ENCODE measurements around the gene CAV1.

GRCh38 chr7:116553168-116553964, 28.5 kb downstream of the CAV1 start:
- TF ChIP-seq CTCF (conservative IDR thresholded peaks at IDR 0.05 in 1 of 2, IDR thresholded peaks at IDR 0.05 in 1 of 2; ENCODE audit: low read depth in 1 of 2, low read length in 2 of 2): no peak
- TF ChIP-seq EZH2 (IDR thresholded peaks at IDR 0.05; ENCODE audit: low read length, missing control alignments): no peak

Data from fibroblast of lung (primary cell).